HepG2 (cell line): ENCODE measurements around the gene TUBG2. TPM values are rescaled to one million over a fixed set of nuclear protein-coding genes. Genes with fewer than 3 reads are reported as not detected.

Source experiments
- AHDC1 ChIP-seq: sonication (generic); formaldehyde crosslinking; IDR thresholded peaks from 2 replicates; pipeline ENCODE4 v1.5.1; 2020; ENCODE audit warnings: mild to moderate bottlenecking, missing genetic modification reagents, borderline replicate concordance
- ATF4 ChIP-seq, 2 experiments: fragments of 450-650 bp in 1 of 2; sonication (generic) in 1 of 2; formaldehyde crosslinking; IDR thresholded peaks; 2 replicates each; pipeline versions ENCODE4 v1.5.0 to v1.8.0; 2020 to 2022; ENCODE audit warnings: mild to moderate bottlenecking in 1 of 2, missing genetic modification reagents in 1 of 2
- EZH2 ChIP-seq: conservative IDR thresholded peaks from 2 replicates; pipeline ENCODE4 v1.6.1; 2012; ENCODE audit warnings: mild to moderate bottlenecking, low read depth, low read length, moderate library complexity
- HMG20A ChIP-seq: IDR thresholded peaks from 2 replicates; pipeline ENCODE4 v1.6.1; 2016; ENCODE audit warnings: borderline replicate concordance
- HOXD1 ChIP-seq: sonication (generic); formaldehyde crosslinking; IDR thresholded peaks from 2 replicates; pipeline ENCODE4 v1.5.0; 2020; ENCODE audit warnings: missing genetic modification reagents
- MAFK ChIP-seq, 2 experiments: IDR thresholded peaks in 1 of 2; conservative IDR thresholded peaks in 1 of 2; 2 replicates each; pipeline ENCODE4 v1.6.1; 2011; ENCODE audit warnings: improper control_type of control experiment in 2 of 2, low read length in 2 of 2
- MLLT10 ChIP-seq: sonication (generic); formaldehyde crosslinking; IDR thresholded peaks from 2 replicates; pipeline ENCODE4 v1.4.0; 2020; ENCODE audit warnings: missing genetic modification reagents
- THAP11 ChIP-seq: IDR thresholded peaks from 2 replicates; pipeline ENCODE4 v1.6.1; 2016; ENCODE audit warnings: missing biosample characterization, missing genetic modification reagents
- ZBTB25 ChIP-seq: IDR thresholded peaks from 2 replicates; pipeline ENCODE4 v1.6.1; 2018; ENCODE audit warnings: missing genetic modification reagents
- ZMAT5 ChIP-seq: sonication (generic); formaldehyde crosslinking; IDR thresholded peaks from 2 replicates; pipeline ENCODE4 v1.5.0; 2020; ENCODE audit warnings: mild to moderate bottlenecking, low read depth, missing genetic modification reagents, borderline replicate concordance
- ZNF160 ChIP-seq: sonication (generic); formaldehyde crosslinking; IDR thresholded peaks from 2 replicates; pipeline ENCODE4 v1.8.0; 2022; ENCODE audit warnings: mild to moderate bottlenecking, inconsistent platforms, missing genetic modification reagents
- ZNF3 ChIP-seq: IDR thresholded peaks from 2 replicates; pipeline ENCODE4 v1.7.0; 2017; ENCODE audit warnings: inconsistent platforms
- ZNF543 ChIP-seq: sonication (generic); formaldehyde crosslinking; IDR thresholded peaks from 2 replicates; pipeline ENCODE4 v1.4.0; 2020; ENCODE audit warnings: mild to moderate bottlenecking, missing genetic modification reagents
- ZSCAN31 ChIP-seq: sonication (generic); formaldehyde crosslinking; IDR thresholded peaks from 2 replicates; pipeline ENCODE4 v1.5.0; 2020; ENCODE audit warnings: low read depth, mild to moderate bottlenecking, missing genetic modification reagents
- polyA plus RNA-seq, 8 experiments: library from polyadenylated mRNA; depleted of rRNA in 3 of 8; stranded (reverse) in 7 of 8; unstranded in 1 of 8; fragments of >200 nt; fragmentation: Illumina TruSeq in 4 of 8; extraction: Trizol in 4 of 8; gene quantifications; 2 replicates each; pipeline versions ENCODE4 v1.2.1 to v1.2.3, GENCODE V29; 2011 to 2016; ENCODE audit warnings: low read depth in 4 of 8, missing spikeins in 1 of 8, mixed read lengths in 1 of 8; ENCODE audit not compliant: insufficient read depth in 1 of 8
- total RNA-seq, 5 experiments: library from RNA; depleted of rRNA; stranded (reverse); fragments of >200 nt; fragmentation: Illumina TruSeq; extraction: Trizol; gene quantifications; 2 replicates each; pipeline ENCODE4 v1.2.3, GENCODE V29; 2016; ENCODE audit warnings: low read depth in 1 of 5
- TF ChIP-seq, protein P1 (sequence below): sonication (generic); formaldehyde crosslinking; IDR thresholded peaks from 2 replicates; pipeline ENCODE4 v1.4.0; 2020; ENCODE audit warnings: mild to moderate bottlenecking, missing genetic modification reagents, borderline replicate concordance

The TUBG2 gene
- total and polyA plus RNA-seq, 2 of the 13 experiments (the other 11 are each of a cell fraction or from before 2014, with no cell fraction given) = 16.0 to 42.3 TPM

DNA sequence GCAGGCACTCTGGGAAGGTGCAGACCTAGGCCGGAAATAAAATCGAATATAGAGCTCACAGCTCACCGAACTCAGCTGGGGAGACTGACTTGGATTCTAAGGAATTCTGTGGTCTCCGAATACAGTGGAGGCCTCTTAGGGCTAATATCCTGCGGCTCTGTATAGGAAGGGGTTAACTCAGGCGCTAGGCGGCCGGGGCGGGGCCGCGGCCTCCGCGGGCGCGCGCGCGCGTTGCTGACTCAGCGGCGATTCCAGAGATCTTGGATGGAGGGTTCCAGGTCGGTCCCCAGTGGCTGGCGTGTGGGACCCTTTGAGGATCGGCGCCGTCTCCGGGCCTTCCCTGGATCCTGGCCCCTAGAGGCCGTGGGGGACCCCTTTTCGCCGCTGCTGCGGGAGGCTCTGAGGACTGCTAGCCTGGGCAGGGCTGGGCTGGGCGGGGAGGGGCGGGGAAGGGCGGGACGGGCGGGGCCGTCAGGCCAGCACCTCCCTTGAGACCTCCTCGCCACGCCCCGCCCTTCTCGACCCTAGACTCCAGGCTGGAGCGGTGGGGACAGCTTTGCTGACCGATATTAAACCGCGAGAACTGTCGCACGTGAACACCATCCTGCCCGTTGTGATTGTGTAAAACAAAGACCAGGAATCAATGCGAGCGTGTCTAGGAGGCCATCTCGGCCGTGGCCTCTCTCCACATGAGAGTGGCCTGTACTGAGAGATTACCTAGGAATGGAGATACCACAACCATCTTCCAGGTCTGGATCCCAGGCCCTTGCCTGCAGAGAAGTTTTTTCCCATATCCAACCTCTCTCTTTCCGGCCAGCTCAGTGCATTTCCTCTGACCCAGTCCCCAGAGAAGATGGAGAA lies 19.1 kb downstream of the TUBG2 start (continued):
- TF ChIP-seq AHDC1 = peak; percentile 56; the same call in 1 of the 2 replicates
- peak; percentile 69; the same call in 1 of the 2 replicates for TF ChIP-seq ZNF543 (CRISPR knock-in tag)
- no peak for TF ChIP-seq MLLT10
- no peak; the same call in 1 of the 2 replicates for TF ChIP-seq ZNF3 (CRISPR knock-in tag)
- TF ChIP-seq, protein P1, sequence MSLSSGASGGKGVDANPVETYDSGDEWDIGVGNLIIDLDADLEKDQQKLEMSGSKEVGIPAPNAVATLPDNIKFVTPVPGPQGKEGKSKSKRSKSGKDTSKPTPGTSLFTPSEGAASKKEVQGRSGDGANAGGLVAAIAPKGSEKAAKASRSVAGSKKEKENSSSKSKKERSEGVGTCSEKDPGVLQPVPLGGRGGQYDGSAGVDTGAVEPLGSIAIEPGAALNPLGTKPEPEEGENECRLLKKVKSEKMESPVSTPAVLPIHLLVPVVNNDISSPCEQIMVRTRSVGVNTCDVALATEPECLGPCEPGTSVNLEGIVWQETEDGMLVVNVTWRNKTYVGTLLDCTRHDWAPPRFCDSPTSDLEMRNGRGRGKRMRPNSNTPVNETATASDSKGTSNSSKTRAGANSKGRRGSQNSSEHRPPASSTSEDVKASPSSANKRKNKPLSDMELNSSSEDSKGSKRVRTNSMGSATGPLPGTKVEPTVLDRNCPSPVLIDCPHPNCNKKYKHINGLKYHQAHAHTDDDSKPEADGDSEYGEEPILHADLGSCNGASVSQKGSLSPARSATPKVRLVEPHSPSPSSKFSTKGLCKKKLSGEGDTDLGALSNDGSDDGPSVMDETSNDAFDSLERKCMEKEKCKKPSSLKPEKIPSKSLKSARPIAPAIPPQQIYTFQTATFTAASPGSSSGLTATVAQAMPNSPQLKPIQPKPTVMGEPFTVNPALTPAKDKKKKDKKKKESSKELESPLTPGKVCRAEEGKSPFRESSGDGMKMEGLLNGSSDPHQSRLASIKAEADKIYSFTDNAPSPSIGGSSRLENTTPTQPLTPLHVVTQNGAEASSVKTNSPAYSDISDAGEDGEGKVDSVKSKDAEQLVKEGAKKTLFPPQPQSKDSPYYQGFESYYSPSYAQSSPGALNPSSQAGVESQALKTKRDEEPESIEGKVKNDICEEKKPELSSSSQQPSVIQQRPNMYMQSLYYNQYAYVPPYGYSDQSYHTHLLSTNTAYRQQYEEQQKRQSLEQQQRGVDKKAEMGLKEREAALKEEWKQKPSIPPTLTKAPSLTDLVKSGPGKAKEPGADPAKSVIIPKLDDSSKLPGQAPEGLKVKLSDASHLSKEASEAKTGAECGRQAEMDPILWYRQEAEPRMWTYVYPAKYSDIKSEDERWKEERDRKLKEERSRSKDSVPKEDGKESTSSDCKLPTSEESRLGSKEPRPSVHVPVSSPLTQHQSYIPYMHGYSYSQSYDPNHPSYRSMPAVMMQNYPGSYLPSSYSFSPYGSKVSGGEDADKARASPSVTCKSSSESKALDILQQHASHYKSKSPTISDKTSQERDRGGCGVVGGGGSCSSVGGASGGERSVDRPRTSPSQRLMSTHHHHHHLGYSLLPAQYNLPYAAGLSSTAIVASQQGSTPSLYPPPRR (CRISPR knock-in tag) = peak; percentile 52; the same call in 1 of the 2 replicates
- TF ChIP-seq ZBTB25 (CRISPR knock-in tag) = peak; percentile 75
- TF ChIP-seq ZNF160 (CRISPR knock-in tag) = no peak; the same call in 1 of the 2 replicates
- peak; percentile 76 for TF ChIP-seq HMG20A (CRISPR knock-in tag)
- no peak for TF ChIP-seq ZMAT5 (CRISPR knock-in tag)
- no peak; the same call in none of the 2 replicates for TF ChIP-seq HOXD1 (CRISPR knock-in tag)
- no peak for TF ChIP-seq EZH2
- peak; percentile 98 to 99 for TF ChIP-seq MAFK (conservative IDR thresholded peaks at IDR 0.05 in 1 of 2, IDR thresholded peaks at IDR 0.05 in 1 of 2; ENCODE audit: low read length in 2 of 2)
- no peak for TF ChIP-seq ZSCAN31 (CRISPR knock-in tag)
- TF ChIP-seq ATF4 (CRISPR knock-in tag; IDR thresholded peaks at IDR 0.05) = no peak
- peak; percentile 75; the same call in 1 of the 2 replicates for TF ChIP-seq THAP11 (CRISPR knock-in tag)
